Measurements from ENCODE around the gene GEMIN7. TPM values are rescaled to one million over a fixed set of nuclear protein-coding genes. Genes with fewer than 3 reads are reported as not detected.

The GEMIN7 gene
- polyA plus RNA-seq, 1 donor from 2014 or later: 26.5 TPM

DNA sequence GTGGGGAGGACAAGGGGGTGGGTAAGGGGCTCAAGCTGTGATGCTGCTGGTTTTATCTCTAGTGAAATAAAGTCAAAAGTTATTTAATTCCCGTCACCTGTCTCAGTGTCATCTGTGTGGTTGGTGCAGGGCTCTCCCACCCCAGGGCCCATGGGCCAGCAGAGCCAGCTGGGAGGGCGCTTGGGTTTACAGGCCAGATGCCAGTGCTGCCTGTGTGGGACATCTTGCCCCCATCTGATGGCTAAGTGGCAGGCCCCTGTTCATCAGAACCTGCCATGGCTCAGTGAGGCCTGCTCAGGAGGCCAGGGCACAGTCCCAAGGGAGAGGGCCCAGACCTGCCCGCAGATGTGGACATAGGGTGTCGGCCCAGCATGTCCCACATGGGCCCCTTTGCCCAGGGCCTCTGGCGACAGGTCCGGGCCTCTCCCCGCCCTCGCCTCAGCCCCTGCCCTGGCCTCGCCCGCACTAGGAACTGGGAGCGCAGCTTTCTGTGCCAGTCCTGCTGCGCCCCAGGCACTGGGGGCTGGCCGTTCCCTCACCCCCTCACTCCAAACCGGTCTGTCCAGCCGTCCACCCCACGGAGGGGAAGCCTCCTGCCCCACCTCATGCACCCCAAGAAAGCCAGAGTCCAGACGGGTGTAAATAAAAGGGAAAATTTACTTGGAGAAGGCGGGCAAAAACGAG lies 8.1 kb upstream of the GEMIN7 start:
- Histone ChIP-seq H3K4me3 (ENCODE audit: low read length) (no peak overlapping the region), H3K27me3 (ENCODE audit: insufficient read depth, low read depth, low read length) (peaks cover 14% of the 10 kb centered on the region), H3K4me2 (ENCODE audit: low read length) (no peak overlapping the region), H3K79me2 (replicated peaks; ENCODE audit: insufficient read depth, low read length) (no peaks in the 10 kb centered on the region), H3K9me2 (ENCODE audit: insufficient read depth, low read length) (no peaks in the 10 kb centered on the region), H2AFZ (ENCODE audit: low read depth, low read length) (no peak overlapping the region), H3K27ac (ENCODE audit: low read length) (no peak overlapping the region), H3K9me3 (ENCODE audit: low read length) (no peaks in the 10 kb centered on the region), H4K20me1 (ENCODE audit: insufficient read depth) (no peaks in the 10 kb centered on the region), H3K36me3 (ENCODE audit: insufficient read depth, low read length) (no peaks in the 10 kb centered on the region), H3F3A (ENCODE audit: insufficient read depth, low read length, poor library complexity, severe bottlenecking) (no peaks in the 10 kb centered on the region), H3K9ac (ENCODE audit: low read length) (no peak overlapping the region)
- TF ChIP-seq TAF1 (IDR thresholded peaks at IDR 0.05; ENCODE audit: low read depth) (no peak), EZH2 (IDR thresholded peaks at IDR 0.05; ENCODE audit: borderline replicate concordance, insufficient read depth, low read length, poor library complexity, severe bottlenecking) (no peak), MXI1 (conservative IDR thresholded peaks at IDR 0.05; ENCODE audit: poor library complexity, severe bottlenecking) (no peak)
- TF ChIP-seq, protein P1, sequence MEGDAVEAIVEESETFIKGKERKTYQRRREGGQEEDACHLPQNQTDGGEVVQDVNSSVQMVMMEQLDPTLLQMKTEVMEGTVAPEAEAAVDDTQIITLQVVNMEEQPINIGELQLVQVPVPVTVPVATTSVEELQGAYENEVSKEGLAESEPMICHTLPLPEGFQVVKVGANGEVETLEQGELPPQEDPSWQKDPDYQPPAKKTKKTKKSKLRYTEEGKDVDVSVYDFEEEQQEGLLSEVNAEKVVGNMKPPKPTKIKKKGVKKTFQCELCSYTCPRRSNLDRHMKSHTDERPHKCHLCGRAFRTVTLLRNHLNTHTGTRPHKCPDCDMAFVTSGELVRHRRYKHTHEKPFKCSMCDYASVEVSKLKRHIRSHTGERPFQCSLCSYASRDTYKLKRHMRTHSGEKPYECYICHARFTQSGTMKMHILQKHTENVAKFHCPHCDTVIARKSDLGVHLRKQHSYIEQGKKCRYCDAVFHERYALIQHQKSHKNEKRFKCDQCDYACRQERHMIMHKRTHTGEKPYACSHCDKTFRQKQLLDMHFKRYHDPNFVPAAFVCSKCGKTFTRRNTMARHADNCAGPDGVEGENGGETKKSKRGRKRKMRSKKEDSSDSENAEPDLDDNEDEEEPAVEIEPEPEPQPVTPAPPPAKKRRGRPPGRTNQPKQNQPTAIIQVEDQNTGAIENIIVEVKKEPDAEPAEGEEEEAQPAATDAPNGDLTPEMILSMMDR (IDR thresholded peaks at IDR 0.05; ENCODE audit: poor library complexity, severe bottlenecking): no peak

DNA sequence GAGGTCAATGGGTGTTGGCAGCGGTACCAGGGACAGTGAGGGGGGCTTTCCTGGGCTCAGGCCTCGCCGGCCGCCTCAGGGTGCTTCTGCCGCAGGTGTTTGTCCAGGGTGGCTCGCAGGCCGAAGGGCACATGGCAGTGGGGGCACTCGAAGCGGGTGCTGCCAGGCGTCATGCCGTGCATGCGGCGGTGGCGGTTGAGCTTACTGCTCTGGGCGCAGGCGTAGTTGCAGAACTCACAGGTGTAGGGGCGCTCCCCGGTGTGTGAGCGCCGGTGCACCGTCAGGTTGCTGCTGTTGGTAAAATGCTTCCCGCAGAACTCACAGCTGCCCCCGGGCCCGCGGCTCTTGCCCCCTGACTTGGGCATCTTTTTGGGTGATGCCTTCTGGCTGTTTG lies 7.5 kb upstream of the GEMIN7 start:
- H3K36me3 ChIP-seq (ENCODE audit: insufficient read depth, low read length): no peaks in the 10 kb centered on the region

More for the DNA sequence above, 7.5 kb upstream of the GEMIN7 start:
- H3K27ac ChIP-seq (ENCODE audit: low read length): no peak overlapping the region
- peaks cover 19% of the 10 kb centered on the region for H3K27me3 ChIP-seq (ENCODE audit: insufficient read depth, low read depth, low read length)
- no peaks in the 10 kb centered on the region for H3K9me3 ChIP-seq (ENCODE audit: low read length)
- no peaks in the 10 kb centered on the region for H3K9me2 ChIP-seq (ENCODE audit: insufficient read depth, low read length)
- H2AFZ ChIP-seq (ENCODE audit: low read depth, low read length): no peak overlapping the region
- no peaks in the 10 kb centered on the region for H3F3A ChIP-seq (ENCODE audit: insufficient read depth, low read length, poor library complexity, severe bottlenecking)
- no peak overlapping the region for H3K9ac ChIP-seq (ENCODE audit: low read length)
- no peaks in the 10 kb centered on the region for H4K20me1 ChIP-seq (ENCODE audit: insufficient read depth)
- H3K79me2 ChIP-seq (replicated peaks; ENCODE audit: insufficient read depth, low read length): no peaks in the 10 kb centered on the region
- TF ChIP-seq POLR2AphosphoS5 (IDR thresholded peaks at IDR 0.05) (no peak), MXI1 (conservative IDR thresholded peaks at IDR 0.05; ENCODE audit: poor library complexity, severe bottlenecking) (no peak), SMC3 (conservative IDR thresholded peaks at IDR 0.05; ENCODE audit: poor library complexity) (no peak), RAD21 (conservative IDR thresholded peaks at IDR 0.05) (no peak), TAF1 (IDR thresholded peaks at IDR 0.05; ENCODE audit: low read depth) (no peak), EZH2 (IDR thresholded peaks at IDR 0.05; ENCODE audit: borderline replicate concordance, insufficient read depth, low read length, poor library complexity, severe bottlenecking) (no peak), EP300 (conservative IDR thresholded peaks at IDR 0.05; ENCODE audit: poor library complexity, severe bottlenecking) (no peak)
- TF ChIP-seq, protein P2, sequence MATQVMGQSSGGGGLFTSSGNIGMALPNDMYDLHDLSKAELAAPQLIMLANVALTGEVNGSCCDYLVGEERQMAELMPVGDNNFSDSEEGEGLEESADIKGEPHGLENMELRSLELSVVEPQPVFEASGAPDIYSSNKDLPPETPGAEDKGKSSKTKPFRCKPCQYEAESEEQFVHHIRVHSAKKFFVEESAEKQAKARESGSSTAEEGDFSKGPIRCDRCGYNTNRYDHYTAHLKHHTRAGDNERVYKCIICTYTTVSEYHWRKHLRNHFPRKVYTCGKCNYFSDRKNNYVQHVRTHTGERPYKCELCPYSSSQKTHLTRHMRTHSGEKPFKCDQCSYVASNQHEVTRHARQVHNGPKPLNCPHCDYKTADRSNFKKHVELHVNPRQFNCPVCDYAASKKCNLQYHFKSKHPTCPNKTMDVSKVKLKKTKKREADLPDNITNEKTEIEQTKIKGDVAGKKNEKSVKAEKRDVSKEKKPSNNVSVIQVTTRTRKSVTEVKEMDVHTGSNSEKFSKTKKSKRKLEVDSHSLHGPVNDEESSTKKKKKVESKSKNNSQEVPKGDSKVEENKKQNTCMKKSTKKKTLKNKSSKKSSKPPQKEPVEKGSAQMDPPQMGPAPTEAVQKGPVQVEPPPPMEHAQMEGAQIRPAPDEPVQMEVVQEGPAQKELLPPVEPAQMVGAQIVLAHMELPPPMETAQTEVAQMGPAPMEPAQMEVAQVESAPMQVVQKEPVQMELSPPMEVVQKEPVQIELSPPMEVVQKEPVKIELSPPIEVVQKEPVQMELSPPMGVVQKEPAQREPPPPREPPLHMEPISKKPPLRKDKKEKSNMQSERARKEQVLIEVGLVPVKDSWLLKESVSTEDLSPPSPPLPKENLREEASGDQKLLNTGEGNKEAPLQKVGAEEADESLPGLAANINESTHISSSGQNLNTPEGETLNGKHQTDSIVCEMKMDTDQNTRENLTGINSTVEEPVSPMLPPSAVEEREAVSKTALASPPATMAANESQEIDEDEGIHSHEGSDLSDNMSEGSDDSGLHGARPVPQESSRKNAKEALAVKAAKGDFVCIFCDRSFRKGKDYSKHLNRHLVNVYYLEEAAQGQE (IDR thresholded peaks at IDR 0.05; ENCODE audit: borderline replicate concordance): no peak
- TF ChIP-seq, protein P1 (IDR thresholded peaks at IDR 0.05; ENCODE audit: poor library complexity, severe bottlenecking): no peak
- H3K4me2 ChIP-seq (ENCODE audit: low read length): no peak overlapping the region
- no peak overlapping the region for H3K4me3 ChIP-seq (ENCODE audit: low read length)
